H7 (cell line): ENCODE results near the gene CPED1. TPM values are rescaled to one million over a fixed set of nuclear protein-coding genes. Genes with fewer than 3 reads are reported as not detected.
"Not testable (repeated sequence)": the region's sequence is repeated elsewhere in the genome, so short reads cannot be mapped to it uniquely, and the experiment has no call there.

Experiments
- DNase-seq: peaks from one replicate; pipeline ENCODE4 v3.0.0; 2012
- H3K27me3 ChIP-seq: 2 replicates; pipeline ENCODE4 v1.6.0; 2011; ENCODE audit warnings: mild to moderate bottlenecking, low read length; ENCODE audit not compliant: control insufficient read depth, insufficient read depth
- H3K36me3 ChIP-seq: replicated peaks from 2 replicates; pipeline ENCODE4 v1.5.1; 2011; ENCODE audit warnings: low read length; ENCODE audit not compliant: control insufficient read depth, insufficient read depth
- H3K4me3 ChIP-seq: 2 replicates; pipeline ENCODE4 v1.5.1; 2011; ENCODE audit warnings: low read depth, mild to moderate bottlenecking, control low read depth, low read length, moderate library complexity; ENCODE audit not compliant: insufficient read depth
- total RNA-seq: library from RNA; depleted of rRNA; stranded (reverse); fragments of >200 nt; shearing (Covaris generic); gene quantifications from 2 replicates; pipeline ENCODE4 v1.2.3, GENCODE V29; 2014

The CPED1 gene
- total RNA-seq, 1 experiment from 2014 or later = not detected

- Histone ChIP-seq H3K27me3 (no peaks in the 10 kb centered on the region), H3K36me3 (no peaks in the 10 kb centered on the region), H3K4me3 (no peak overlapping the region)
- DNase-seq = no peak
Observed at GRCh38 chr7:121163699-121164098, 175.2 kb downstream of the CPED1 start.

- Histone ChIP-seq H3K4me3 (no peak overlapping the region), H3K36me3 (no peaks in the 10 kb centered on the region), H3K27me3 (no peaks in the 10 kb centered on the region)
- DNase-seq = no peak
Observed at GRCh38 chr7:121164247-121164646, 175.7 kb downstream of the CPED1 start.

GRCh38 chr7:121166916-121167315 lies 178.4 kb downstream of the CPED1 start:
- Histone ChIP-seq H3K36me3 (no peaks in the 10 kb centered on the region), H3K4me3 (no peak overlapping the region), H3K27me3 (no peaks in the 10 kb centered on the region)
- no peak for DNase-seq

GRCh38 chr7:121167971-121168370 lies 179.5 kb downstream of the CPED1 start:
- no peak for DNase-seq
- H3K27me3 ChIP-seq = no peaks in the 10 kb centered on the region
- no peaks in the 10 kb centered on the region for H3K36me3 ChIP-seq
- H3K4me3 ChIP-seq = no peak overlapping the region

- DNase-seq = no peak
- Histone ChIP-seq H3K36me3 (no peaks in the 10 kb centered on the region), H3K4me3 (no peak overlapping the region), H3K27me3 (no peaks in the 10 kb centered on the region)
Observed at GRCh38 chr7:121169469-121169868, 181.0 kb downstream of the CPED1 start.

GRCh38 chr7:121172484-121172883 lies 184.0 kb downstream of the CPED1 start:
- DNase-seq = no peak
- no peaks in the 10 kb centered on the region for H3K36me3 ChIP-seq

GRCh38 chr7:121175826-121176225 lies 187.3 kb downstream of the CPED1 start:
- DNase-seq = no peak
- Histone ChIP-seq H3K36me3 (no peaks in the 10 kb centered on the region), H3K27me3 (no peaks in the 10 kb centered on the region), H3K4me3 (no peak overlapping the region)

More at GRCh38 chr7:121172484-121172883, 184.0 kb downstream of the CPED1 start:
- no peak overlapping the region for H3K4me3 ChIP-seq
- no peaks in the 10 kb centered on the region for H3K27me3 ChIP-seq

- Histone ChIP-seq H3K27me3 (no peaks in the 10 kb centered on the region), H3K36me3 (no peaks in the 10 kb centered on the region), H3K4me3 (no peak overlapping the region)
- DNase-seq = no peak
Observed at GRCh38 chr7:121178452-121178851, 189.9 kb downstream of the CPED1 start.

GRCh38 chr7:121178869-121179497 lies 190.5 kb downstream of the CPED1 start:
- Histone ChIP-seq H3K27me3 (no peaks in the 10 kb centered on the region), H3K4me3 (no peak overlapping the region), H3K36me3 (no peaks in the 10 kb centered on the region)
- no peak for DNase-seq

- Histone ChIP-seq H3K27me3 (no peaks in the 10 kb centered on the region), H3K36me3 (no peaks in the 10 kb centered on the region), H3K4me3 (no peak overlapping the region)
- no peak for DNase-seq
Observed at GRCh38 chr7:121180436-121181063, 192.0 kb downstream of the CPED1 start.

- no peaks in the 10 kb centered on the region for H3K36me3 ChIP-seq
- H3K4me3 ChIP-seq = no peak overlapping the region
- no peaks in the 10 kb centered on the region for H3K27me3 ChIP-seq
- no peak for DNase-seq
Observed at GRCh38 chr7:121181357-121181756, 192.8 kb downstream of the CPED1 start.

- Histone ChIP-seq H3K4me3 (no peak overlapping the region), H3K27me3 (no peaks in the 10 kb centered on the region), H3K36me3 (no peaks in the 10 kb centered on the region)
- no peak for DNase-seq
Observed at GRCh38 chr7:121182281-121182680, 193.8 kb downstream of the CPED1 start.

- Histone ChIP-seq H3K4me3 (no peak overlapping the region), H3K27me3 (no peaks in the 10 kb centered on the region), H3K36me3 (no peaks in the 10 kb centered on the region)
- no peak for DNase-seq
Observed at GRCh38 chr7:121182902-121183301, 194.4 kb downstream of the CPED1 start.

- H3K27me3 ChIP-seq, H3K36me3 ChIP-seq, DNase-seq, H3K4me3 ChIP-seq: not testable (repeated sequence)
Observed at GRCh38 chr7:121183883-121184282, 195.4 kb downstream of the CPED1 start.

GRCh38 chr7:121186746-121187145 lies 198.2 kb downstream of the CPED1 start:
- Histone ChIP-seq H3K27me3 (no peaks in the 10 kb centered on the region), H3K36me3 (no peaks in the 10 kb centered on the region), H3K4me3 (no peak overlapping the region)
- DNase-seq = no peak
